CD4-positive, alpha-beta T cell treated with Interleukin-21 for 1 hour (primary cell): ENCODE measurements around the gene SCP2.

Source experiments
- DNase-seq: peaks from one replicate; pipeline ENCODE4 v3.0.0-alpha.2; 2020

The SCP2 gene

GRCh38 chr1:52927212-52928014 is at the start of gene SCP2:
SCP2 (plus strand) TSS chr1:52927276; CDS start chr1:52927397, 121 bp downstream.
- DNase-seq, result peak; percentile 81

GRCh38 chr1:52877554-52877953 is 49.5 kb upstream of the SCP2 start:
- DNase-seq, result no peak

GRCh38 chr1:52880206-52880605 is 46.9 kb upstream of the SCP2 start:
- no peak for DNase-seq

- DNase-seq, result no peak
Observed at GRCh38 chr1:52887483-52887882, 39.6 kb upstream of the SCP2 start.

GRCh38 chr1:52892424-52893215 is 34.5 kb upstream of the SCP2 start:
- DNase-seq, result no peak

- DNase-seq, result no peak
Observed at GRCh38 chr1:52899445-52899894, 27.6 kb upstream of the SCP2 start.

GRCh38 chr1:52900402-52900801 is 26.7 kb upstream of the SCP2 start:
- no peak for DNase-seq

- no peak for DNase-seq
Observed at GRCh38 chr1:52901384-52901783, 25.7 kb upstream of the SCP2 start.

- DNase-seq, result no peak
Observed at GRCh38 chr1:52904208-52904926, 22.7 kb upstream of the SCP2 start.

GRCh38 chr1:52904927-52905698 is 22.0 kb upstream of the SCP2 start:
- DNase-seq, result peak; percentile 27

- no peak for DNase-seq
Observed at GRCh38 chr1:52906135-52906603, 20.9 kb upstream of the SCP2 start.

- no peak for DNase-seq
Observed at GRCh38 chr1:52907068-52907811, 19.8 kb upstream of the SCP2 start.

GRCh38 chr1:52907812-52908153 is 19.3 kb upstream of the SCP2 start:
- no peak for DNase-seq

- no peak for DNase-seq
Observed at GRCh38 chr1:52911541-52911940, 15.5 kb upstream of the SCP2 start.

- DNase-seq, result no peak
Observed at GRCh38 chr1:52913014-52913413, 14.1 kb upstream of the SCP2 start.

- no peak for DNase-seq
Observed at GRCh38 chr1:52913537-52913936, 13.5 kb upstream of the SCP2 start.

- no peak for DNase-seq
Observed at GRCh38 chr1:52914463-52914862, 12.6 kb upstream of the SCP2 start.

- no peak for DNase-seq
Observed at GRCh38 chr1:52915211-52915854, 11.7 kb upstream of the SCP2 start.

- DNase-seq, result no peak
Observed at GRCh38 chr1:52915855-52916220, 11.2 kb upstream of the SCP2 start.

GRCh38 chr1:52916241-52916975 is 10.7 kb upstream of the SCP2 start:
- no peak for DNase-seq

- no peak for DNase-seq
Observed at GRCh38 chr1:52917156-52917555, 9.9 kb upstream of the SCP2 start.
